ENCODE results near the gene PCGF5. TPM values are rescaled to one million over a fixed set of nuclear protein-coding genes. Genes with fewer than 3 reads are reported as not detected.
"Not testable (repeated sequence)": the region's sequence is repeated elsewhere in the genome, so short reads cannot be mapped to it uniquely, and the experiment has no call there.

PCGF5 gene
- total RNA-seq, 1 donor from 2014 or later: 11.6 TPM

- TF ChIP-seq CTCF (IDR thresholded peaks at IDR 0.05; ENCODE audit: unreplicated experiment): no peak
- Mint-ChIP-seq H3K27ac (no peak overlapping the region), H3K9me3 (peaks cover 7% of the 10 kb centered on the region), H3K4me3 (no peak overlapping the region), H3K4me1 (no peaks in the 10 kb centered on the region), H3K36me3 (peaks cover 36% of the 10 kb centered on the region), H3K27me3 (ENCODE audit: low read depth) (no peaks in the 10 kb centered on the region)
- no peak for DNase-seq (ENCODE audit: low spot score in 2 of 2, unreplicated experiment in 2 of 2)
Observed at GRCh38 chr10:91257310-91257709, 36.8 kb downstream of the PCGF5 start.

GRCh38 chr10:91260417-91260816, 40.0 kb downstream of the PCGF5 start:
- not testable (repeated sequence) for H3K4me1 Mint-ChIP-seq; DNase-seq (ENCODE audit: low spot score in 2 of 2, unreplicated experiment in 2 of 2); H3K27ac Mint-ChIP-seq; H3K4me3 Mint-ChIP-seq; H3K9me3 Mint-ChIP-seq; H3K27me3 Mint-ChIP-seq (ENCODE audit: low read depth)
- peaks cover 23% of the 10 kb centered on the region for H3K36me3 Mint-ChIP-seq

- Mint-ChIP-seq H3K4me3 (no peak overlapping the region), H3K4me1 (no peaks in the 10 kb centered on the region), H3K36me3 (peaks cover 4% of the 10 kb centered on the region), H3K27ac (no peak overlapping the region), H3K9me3 (no peaks in the 10 kb centered on the region), H3K27me3 (ENCODE audit: low read depth) (no peaks in the 10 kb centered on the region)
- TF ChIP-seq CTCF (IDR thresholded peaks at IDR 0.05; ENCODE audit: unreplicated experiment): no peak
- DNase-seq (ENCODE audit: low spot score in 2 of 2, unreplicated experiment in 2 of 2): no peak
Observed at GRCh38 chr10:91271886-91272285, 51.4 kb downstream of the PCGF5 start.

GRCh38 chr10:91284486-91285090, 64.1 kb downstream of the PCGF5 start:
- Mint-ChIP-seq H3K27me3 (ENCODE audit: low read depth) (peaks cover 6% of the 10 kb centered on the region), H3K27ac (no peak overlapping the region), H3K36me3 (no peaks in the 10 kb centered on the region), H3K9me3 (no peaks in the 10 kb centered on the region), H3K4me3 (no peak overlapping the region), H3K4me1 (peaks cover 10% of the 10 kb centered on the region)
- no peak for TF ChIP-seq CTCF (IDR thresholded peaks at IDR 0.05; ENCODE audit: unreplicated experiment)
- no peak for DNase-seq (ENCODE audit: low spot score in 2 of 2, unreplicated experiment in 2 of 2)

- TF ChIP-seq CTCF (IDR thresholded peaks at IDR 0.05; ENCODE audit: unreplicated experiment): no peak
- H3K9me3 Mint-ChIP-seq: no peaks in the 10 kb centered on the region
- H3K4me1 Mint-ChIP-seq: peaks cover 10% of the 10 kb centered on the region
- no peak overlapping the region for H3K27ac Mint-ChIP-seq
- H3K27me3 Mint-ChIP-seq (ENCODE audit: low read depth): peaks cover 11% of the 10 kb centered on the region
- DNase-seq (ENCODE audit: low spot score in 2 of 2, unreplicated experiment in 2 of 2): no peak
- no peaks in the 10 kb centered on the region for H3K36me3 Mint-ChIP-seq
- H3K4me3 Mint-ChIP-seq: no peak overlapping the region
Observed at GRCh38 chr10:91286572-91286971, 66.1 kb downstream of the PCGF5 start.

- TF ChIP-seq CTCF (IDR thresholded peaks at IDR 0.05; ENCODE audit: unreplicated experiment): no peak
- no peak for DNase-seq (ENCODE audit: low spot score in 2 of 2, unreplicated experiment in 2 of 2)
- Mint-ChIP-seq H3K9me3 (no peaks in the 10 kb centered on the region), H3K4me3 (no peak overlapping the region), H3K27me3 (ENCODE audit: low read depth) (peaks cover 13% of the 10 kb centered on the region), H3K27ac (no peak overlapping the region), H3K4me1 (peaks cover 10% of the 10 kb centered on the region), H3K36me3 (no peaks in the 10 kb centered on the region)
Observed at GRCh38 chr10:91287276-91287675, 66.8 kb downstream of the PCGF5 start.

All from mesothelial cell of epicardium (in vitro differentiated cells).